Gastrocnemius medialis (tissue), 4 donors: ENCODE data around the gene MRE11. TPM values are rescaled to one million over a fixed set of nuclear protein-coding genes. Genes with fewer than 3 reads are reported as not detected.
"Not testable (repeated sequence)": the region's sequence is repeated elsewhere in the genome, so short reads cannot be mapped to it uniquely, and the experiment has no call there.

Source experiments
- ATAC-seq, 2 donors: fragments of 150-250 bp; one replicate each; pipeline ENCODE4 v1.9.1; 2016
- DNase-seq, 2 donors: peaks; one replicate each; pipeline ENCODE4 v3.0.0-alpha.2; 2019
- H3K27ac ChIP-seq, 4 donors: fragments of 200-600 bp; sonication (generic); 1 replicate in 1 of 4; 2 replicates in 3 of 4; pipeline ENCODE4 v1.5.1; 2016 to 2018; ENCODE audit warnings: mild to moderate bottlenecking in 2 of 4, moderate library complexity in 1 of 4
- H3K27me3 ChIP-seq, 3 donors: fragments of 200-600 bp; sonication (generic) in 2 of 3; 1 replicate in 1 of 3; 2 replicates in 2 of 3; pipeline versions ENCODE4 v1.5.1 to v1.6.0; 2016 to 2019; ENCODE audit warnings: mild to moderate bottlenecking in 1 of 3, moderate library complexity in 1 of 3
- H3K36me3 ChIP-seq, 2 donors: fragments of 200-600 bp; sonication (generic) in 1 of 2; one replicate each; pipeline ENCODE4 v1.5.1; 2017 to 2018
- H3K4me1 ChIP-seq, 2 donors: fragments of 200-600 bp; sonication (generic) in 1 of 2; one replicate each; pipeline ENCODE4 v1.5.1; 2016 to 2017; ENCODE audit warnings: mild to moderate bottlenecking in 2 of 2
- H3K4me3 ChIP-seq, 4 donors: fragments of 200-600 bp; sonication (generic) in 3 of 4; 1 replicate in 1 of 4; 2 replicates in 3 of 4; pipeline ENCODE4 v1.5.1; 2016 to 2019; ENCODE audit warnings: mild to moderate bottlenecking in 2 of 4
- H3K9me3 ChIP-seq, 3 donors: fragments of 200-600 bp; sonication (generic) in 2 of 3; 1 replicate in 1 of 3; 2 replicates in 2 of 3; pipeline ENCODE4 v1.5.1; 2016 to 2019
- CTCF ChIP-seq, 5 experiments: fragments of 450-650 bp in 3 of 5; fragments of 200-600 bp in 2 of 5; sonication (generic) in 2 of 5; IDR thresholded peaks in 4 of 5; conservative IDR thresholded peaks in 1 of 5; 1 replicate in 4 of 5; 2 replicates in 1 of 5; pipeline ENCODE4 v1.5.1; 2016 to 2019; ENCODE audit warnings: antibody characterized with exemption in 5 of 5, mild to moderate bottlenecking in 3 of 5, moderate library complexity in 3 of 5
- POLR2A ChIP-seq, 2 donors: fragments of 450-650 bp; IDR thresholded peaks; one replicate each; pipeline ENCODE4 v1.6.1; 2017; ENCODE audit warnings: antibody characterized with exemption in 2 of 2, mild to moderate bottlenecking in 2 of 2, moderate library complexity in 2 of 2
- in situ Hi-C, 4 donors: fragments of 200-750 bp; cut with MboI; loops; one replicate each; pipeline versions ENCODE4 v1.15.0 to v1.8.0; 2017; ENCODE audit warnings: low sequenced_read_pairs in 4 of 4
- intact Hi-C: fragments of 100-400 bp; cut with DNase I; formaldehyde crosslinking; loops from one replicate; pipeline ENCODE4 v1.15.1; 2023; ENCODE audit warnings: low total_unique reads
- total RNA-seq, 4 donors: library from RNA; depleted of rRNA; stranded (reverse); fragments of >200 nt; gene quantifications; one replicate each; pipeline versions ENCODE4 v1.1.0 to v1.2.3, GENCODE V29; 2016

MRE11 gene
- total RNA-seq, 4 donors from 2014 or later, result 5.3 to 12.3 (median 5.9) TPM

GRCh38 chr11:94513091-94513490 lies 19.4 kb upstream of the MRE11 start:
- ATAC-seq (no peak), DNase-seq (no peak)
- Histone ChIP-seq H3K4me3 (peak overlapping the region in 1 of 4 donors; percentile 45), H3K36me3 (no peaks in the 10 kb centered on the region), H3K4me1 (peaks cover 0 to 9% of the 10 kb centered on the region in 2 donors), H3K9me3 (no peaks in the 10 kb centered on the region), H3K27me3 (peaks cover 0 to 2% (median 0%) of the 10 kb centered on the region in 3 donors), H3K27ac (no peak overlapping the region)
- intact Hi-C loops (no loop called here), in situ Hi-C loops (loop anchor here in 1 of 4 donors (25.0 kb wide), 1 partner anchor 626 kb away; no protein-coding TSS in a partner anchor)
- no peak for TF ChIP-seq CTCF (IDR thresholded peaks at IDR 0.05 in 4 of 5, conservative IDR thresholded peaks at IDR 0.05 in 1 of 5)
- no peak for TF ChIP-seq POLR2A (IDR thresholded peaks at IDR 0.05)

- peak within 1 kb of the TSS; percentile 45 to 54 (median 51) for H3K4me3 ChIP-seq
- H3K9me3 ChIP-seq, result no peaks in the 10 kb centered on the region
- peak in 1 of 2 donors; percentile 30 for ATAC-seq
- H3K27ac ChIP-seq, result no peak within 1 kb of the TSS
- TF ChIP-seq POLR2A (IDR thresholded peaks at IDR 0.05), result no peak
- H3K4me1 ChIP-seq, result peaks cover 0 to 9% of the 10 kb centered on the region in 2 donors
- peak in 1 of 2 donors; percentile 4 for DNase-seq
- H3K36me3 ChIP-seq, result no peaks in the 10 kb centered on the region
- intact Hi-C loops, result no loop called here
- in situ Hi-C loops, result loop anchor here in 1 of 4 donors (25.0 kb wide), 1 partner anchor 625 kb away; no protein-coding TSS in a partner anchor
- H3K27me3 ChIP-seq, result peaks cover 0 to 2% (median 0%) of the 10 kb centered on the region in 3 donors
Observed at GRCh38 chr11:94511932-94512781, 18.5 kb upstream of the MRE11 start, which contains the start of gene C11orf97. Gene C11orf97, plus strand, starts transcription at chr11:94512461. Its CDS starts 68 bp downstream, at chr11:94512529.

GRCh38 chr11:94507485-94507884 lies 13.8 kb upstream of the MRE11 start:
- Histone ChIP-seq H3K4me1 (peaks cover 0 to 5% of the 10 kb centered on the region in 2 donors), H3K27me3 (peaks cover 0 to under 1% (median 0%) of the 10 kb centered on the region in 3 donors), H3K4me3 (no peak overlapping the region), H3K36me3 (no peaks in the 10 kb centered on the region), H3K27ac (no peak overlapping the region), H3K9me3 (no peaks in the 10 kb centered on the region)
- DNase-seq (no peak), ATAC-seq (no peak)
- in situ Hi-C loops, result loop anchor here in 2 of 4 donors (10.0 to 25.0 kb wide), 2 partner anchors 613 to 620 kb away; no protein-coding TSS in a partner anchor
- intact Hi-C loops, result no loop called here
- no peak for TF ChIP-seq POLR2A (IDR thresholded peaks at IDR 0.05)
- no peak for TF ChIP-seq CTCF (IDR thresholded peaks at IDR 0.05 in 4 of 5, conservative IDR thresholded peaks at IDR 0.05 in 1 of 5)

- in situ Hi-C loops, result loop anchor here in 2 of 4 donors (10.0 to 25.0 kb wide), 2 partner anchors 612 to 619 kb away; no protein-coding TSS in a partner anchor
- ATAC-seq, H3K4me1 ChIP-seq, DNase-seq, intact Hi-C loops, H3K27ac ChIP-seq, H3K36me3 ChIP-seq, H3K9me3 ChIP-seq, H3K4me3 ChIP-seq, H3K27me3 ChIP-seq: not testable (repeated sequence)
Observed at GRCh38 chr11:94506513-94506912, 12.9 kb upstream of the MRE11 start.

- ATAC-seq (no peak), DNase-seq (no peak)
- Histone ChIP-seq H3K27me3 (no peaks in the 10 kb centered on the region), H3K27ac (no peak overlapping the region), H3K36me3 (peaks cover 0 to 12% of the 10 kb centered on the region in 2 donors), H3K4me3 (no peak overlapping the region), H3K9me3 (no peaks in the 10 kb centered on the region), H3K4me1 (no peaks in the 10 kb centered on the region)
- TF ChIP-seq POLR2A (IDR thresholded peaks at IDR 0.05) (no peak), CTCF (IDR thresholded peaks at IDR 0.05 in 4 of 5, conservative IDR thresholded peaks at IDR 0.05 in 1 of 5) (peak; percentile 24 to 59 (median 41))
- in situ Hi-C loops (loop anchor here in 3 of 4 donors (5.0 to 25.0 kb wide), 3 partner anchors 607 to 617 kb away; no protein-coding TSS in a partner anchor), intact Hi-C loops (loop anchor here (2.0 kb wide), 1 partner anchor 610 kb away; no protein-coding TSS in a partner anchor)
Observed at GRCh38 chr11:94504689-94505293, 11.1 kb upstream of the MRE11 start.
